K562 (cell line): ENCODE measurements around the gene SLC9C2. TPM values are rescaled to one million over a fixed set of nuclear protein-coding genes. Genes with fewer than 3 reads are reported as not detected.

Experiments
- ATAC-seq: fragments of 200-7000 bp; cut with Tn5 transposase; 3 replicates; pipeline ENCODE4 v1.9.1; 2020; ENCODE audit warnings: moderate library complexity
- BruUV-seq: library from RNA; stranded (reverse); fragments of 400-500 nt; replicated peaks from 2 replicates; lab custom pipeline; 2021; lab: Mats Ljungman, UMichigan
- CTCF ChIA-PET: fragments of 300-600 bp; formaldehyde crosslinking; extraction: SDS; loops from one replicate; lab custom pipeline; 2021; ENCODE audit warnings: low intra/inter-chr PET ratio; lab: Yijun Ruan, JAX
- POLR2A ChIA-PET: fragments of 300-600, 350-650 bp; sonication (Branson Sonifier 250); formaldehyde crosslinking; extraction: SDS; loops from one replicate; lab custom pipeline; 2021; ENCODE audit warnings: antibody characterized with exemption, inconsistent platforms; lab: Yijun Ruan, JAX
- DNase-seq, 4 experiments: peaks; one replicate each; pipeline versions ENCODE4 v3.0.0 to v3.0.0-alpha.2; 2011 to 2018; ENCODE audit warnings: low spot score in 3 of 4, mixed read lengths in 3 of 4; ENCODE audit errors: extremely low read depth in 1 of 4
- FAIRE-seq: peaks from 2 replicates; lab custom pipeline; 2011; peaks lifted over from hg19 to GRCh38; lab: Jason Lieb, UNC
- H2AFZ ChIP-seq: 2 replicates; pipeline ENCODE4 v1.6.0; 2011; ENCODE audit warnings: low read depth, low read length, control low read depth, inconsistent platforms
- H3K27ac ChIP-seq: fragments of 200-600 bp; 3 replicates; pipeline ENCODE4 v1.8.0; 2011; ENCODE audit warnings: low read depth, mild to moderate bottlenecking, control low read depth, inconsistent platforms, low read length, moderate library complexity, mixed read lengths; ENCODE audit errors: extremely low read depth
- H3K27me3 ChIP-seq, 2 experiments: fragments of 300-600 bp in 1 of 2; 2 replicates in 1 of 2; 3 replicates in 1 of 2; pipeline versions ENCODE4 v1.6.0 to v1.8.0; 2011; ENCODE audit warnings: inconsistent platforms in 2 of 2, low read length in 2 of 2, mild to moderate bottlenecking in 1 of 2, mixed read lengths in 1 of 2, moderate library complexity in 1 of 2; ENCODE audit not compliant: control insufficient read depth in 2 of 2, insufficient read depth in 2 of 2
- H3K36me3 ChIP-seq: fragments of 300-600 bp; 3 replicates; pipeline ENCODE4 v1.8.0; 2011; ENCODE audit warnings: mild to moderate bottlenecking, low read length, inconsistent platforms; ENCODE audit not compliant: control insufficient read depth, insufficient read depth
- H3K4me1 ChIP-seq, 2 experiments: fragments of 200-600 bp in 1 of 2; replicated peaks in 1 of 2; 2 replicates in 1 of 2; 3 replicates in 1 of 2; pipeline versions ENCODE4 v1.5.1 to v1.8.0; 2011; ENCODE audit warnings: inconsistent platforms in 2 of 2, low read length in 2 of 2, mild to moderate bottlenecking in 1 of 2, mixed read lengths in 1 of 2, moderate library complexity in 1 of 2; ENCODE audit not compliant: control insufficient read depth in 2 of 2, insufficient read depth in 2 of 2
- H3K4me2 ChIP-seq: 2 replicates; pipeline ENCODE4 v1.6.1; 2011; ENCODE audit warnings: low read length, control low read depth, inconsistent platforms, mixed read lengths; ENCODE audit not compliant: insufficient read depth
- H3K4me3 ChIP-seq: fragments of 200-600 bp; sonication (generic), shearing (Covaris generic); 2 replicates; pipeline ENCODE4 v1.5.1; 2016; ENCODE audit warnings: control low read depth, inconsistent platforms
- H3K79me2 ChIP-seq: fragments of 200-600 bp; 3 replicates; pipeline ENCODE4 v1.8.0; 2011; ENCODE audit warnings: low read length, inconsistent platforms; ENCODE audit not compliant: control insufficient read depth, insufficient read depth
- H3K9ac ChIP-seq, 2 experiments: 2 replicates each; pipeline versions ENCODE4 v1.6.0 to v1.6.1; 2011; ENCODE audit warnings: low read depth in 2 of 2, low read length in 2 of 2, control low read depth in 1 of 2, inconsistent platforms in 1 of 2, mild to moderate bottlenecking in 1 of 2, mixed read lengths in 1 of 2; ENCODE audit not compliant: insufficient read depth in 1 of 2
- H3K9me1 ChIP-seq: one replicate; pipeline ENCODE4 v1.6.0; 2011; ENCODE audit warnings: inconsistent platforms, mild to moderate bottlenecking, low read length, moderate library complexity; ENCODE audit not compliant: control insufficient read depth, insufficient read depth
- H3K9me3 ChIP-seq: replicated peaks from 2 replicates; pipeline ENCODE4 v1.5.1; 2011; ENCODE audit warnings: low read depth, low read length, inconsistent platforms; ENCODE audit not compliant: control insufficient read depth, insufficient read depth
- H4K20me1 ChIP-seq: replicated peaks from 2 replicates; pipeline ENCODE4 v1.6.1; 2011; ENCODE audit warnings: low read length, inconsistent platforms, mixed read lengths; ENCODE audit not compliant: control insufficient read depth, insufficient read depth
- BMI1 ChIP-seq: fragments of 150-350 bp; IDR thresholded peaks from 2 replicates; pipeline ENCODE4 v1.6.1; 2014; ENCODE audit warnings: low read length
- NFE2L1 ChIP-seq: fragments of 450-650 bp; IDR thresholded peaks from 2 replicates; pipeline ENCODE4 v1.6.1; 2016; ENCODE audit warnings: missing genetic modification characterization, low read depth, mild to moderate bottlenecking, missing compliant biosample characterization, moderate library complexity, borderline replicate concordance
- POLR2H ChIP-seq: IDR thresholded peaks from 2 replicates; pipeline ENCODE4 v1.6.1; 2016; ENCODE audit warnings: missing genetic modification characterization, low read depth, mild to moderate bottlenecking, control low read depth, missing compliant biosample characterization, moderate library complexity
- POLR3A ChIP-seq: IDR thresholded peaks from 2 replicates; pipeline ENCODE4 v1.6.1; 2011; ENCODE audit warnings: borderline replicate concordance, mild to moderate bottlenecking, moderate library complexity; ENCODE audit not compliant: insufficient read length, insufficient read depth; ENCODE audit errors: extremely low read depth
- RBM34 ChIP-seq: fragments of 200-400 bp; formaldehyde crosslinking; IDR thresholded peaks from 2 replicates; pipeline ENCODE4 v1.6.1; 2018; ENCODE audit warnings: low read length, borderline replicate concordance; ENCODE audit not compliant: insufficient read depth
- RUNX1 ChIP-seq: sonication (generic); IDR thresholded peaks from 2 replicates; pipeline ENCODE4 v1.6.1; 2016; ENCODE audit warnings: antibody characterized with exemption, low read depth
- SREBF1 ChIP-seq: fragments of 150-350 bp; IDR thresholded peaks from 2 replicates; pipeline ENCODE4 v1.6.1; 2014; ENCODE audit warnings: antibody characterized with exemption, low read depth, low read length, borderline replicate concordance
- TCF7L2 ChIP-seq: fragments of 150-350 bp; IDR thresholded peaks from 2 replicates; pipeline ENCODE4 v1.6.1; 2016; ENCODE audit warnings: low read depth, mild to moderate bottlenecking, low read length, moderate library complexity
- ZBTB43 ChIP-seq: sonication (generic); formaldehyde crosslinking; IDR thresholded peaks from 2 replicates; pipeline ENCODE4 v1.8.0; 2023; ENCODE audit warnings: mild to moderate bottlenecking, missing genetic modification reagents
- ZC3H11A ChIP-seq: IDR thresholded peaks from 2 replicates; pipeline ENCODE4 v1.6.1; 2012; ENCODE audit warnings: low read depth, low read length, improper control_type of control experiment
- WGBS: fragments of 100-300 bp; shearing (Covaris generic); methylation state at CpG from one replicate; pipeline ENCODE4 v1.1.6; 2016; ENCODE audit warnings: low coverage, mixed read lengths; ENCODE audit not compliant: insufficient coverage; ENCODE audit errors: missing lambda C conversion rate; 5-methylcytosine and 5-hydroxymethylcytosine counted together
- in situ Hi-C: fragments of 300-500 bp; cut with MboI; formaldehyde crosslinking; loops from 4 replicates; pipeline ENCODE4 v1.15.0; 2018; ENCODE audit warnings: inconsistent platforms, mixed read lengths
- intact Hi-C: fragments of 100-400 bp; cut with micrococcal nuclease; formaldehyde crosslinking; loops from 2 replicates; pipeline ENCODE4 v1.14.2; 2022
- polyA plus RNA-seq, 8 experiments: library from polyadenylated mRNA; depleted of rRNA in 4 of 8; stranded (reverse) in 5 of 8; unstranded in 3 of 8; fragments of >200 nt; fragmentation: Nextera tagmentation in 2 of 8; fragmentation: Illumina TruSeq in 1 of 8; extraction: Ambion mirVana in 2 of 8; extraction: Trizol in 1 of 8; gene quantifications; 2 replicates each; pipeline versions ENCODE4 v1.2.1 to v1.2.3, GENCODE V29; 2011 to 2014; ENCODE audit warnings: inconsistent platforms in 1 of 8, missing spikeins in 1 of 8
- total RNA-seq, 7 experiments: library from RNA; depleted of rRNA in 6 of 7; stranded (reverse); fragments of >200 nt in 6 of 7; fragmentation: Illumina TruSeq in 2 of 7; extraction: Trizol in 2 of 7; gene quantifications; 2 replicates each; pipeline versions ENCODE4 v1.2.1 to v1.2.3, GENCODE V29; 2011 to 2021; ENCODE audit warnings: low replicate concordance in 1 of 7
- TF ChIP-seq, protein P1 (sequence below): IDR thresholded peaks from 2 replicates; pipeline ENCODE4 v1.6.1; 2011; ENCODE audit warnings: borderline replicate concordance, low read depth, mild to moderate bottlenecking, moderate library complexity, low read length; ENCODE audit not compliant: insufficient read depth, poor library complexity, severe bottlenecking
- TF ChIP-seq, protein P2 (sequence below), 2 experiments: IDR thresholded peaks; 2 replicates each; pipeline ENCODE4 v1.6.1; 2011; ENCODE audit warnings: borderline replicate concordance in 1 of 2, control low read depth in 1 of 2, low read depth in 1 of 2, low read length in 1 of 2, mild to moderate bottlenecking in 1 of 2, mixed read lengths in 1 of 2, moderate library complexity in 1 of 2; ENCODE audit not compliant: insufficient read depth in 1 of 2, insufficient read length in 1 of 2, poor library complexity in 1 of 2, severe bottlenecking in 1 of 2; ENCODE audit errors: extremely low read depth in 1 of 2

Gene SLC9C2
- total and polyA plus RNA-seq, 9 of the 15 experiments (the other 6 are each of a cell fraction or from before 2014, with no cell fraction given): 0.11 to 0.22 (median 0.15) TPM; not detected in 5

- TF ChIP-seq TCF7L2: no peak
- no peak for TF ChIP-seq SREBF1
- no peak for TF ChIP-seq POLR2H
- TF ChIP-seq, protein P1, sequence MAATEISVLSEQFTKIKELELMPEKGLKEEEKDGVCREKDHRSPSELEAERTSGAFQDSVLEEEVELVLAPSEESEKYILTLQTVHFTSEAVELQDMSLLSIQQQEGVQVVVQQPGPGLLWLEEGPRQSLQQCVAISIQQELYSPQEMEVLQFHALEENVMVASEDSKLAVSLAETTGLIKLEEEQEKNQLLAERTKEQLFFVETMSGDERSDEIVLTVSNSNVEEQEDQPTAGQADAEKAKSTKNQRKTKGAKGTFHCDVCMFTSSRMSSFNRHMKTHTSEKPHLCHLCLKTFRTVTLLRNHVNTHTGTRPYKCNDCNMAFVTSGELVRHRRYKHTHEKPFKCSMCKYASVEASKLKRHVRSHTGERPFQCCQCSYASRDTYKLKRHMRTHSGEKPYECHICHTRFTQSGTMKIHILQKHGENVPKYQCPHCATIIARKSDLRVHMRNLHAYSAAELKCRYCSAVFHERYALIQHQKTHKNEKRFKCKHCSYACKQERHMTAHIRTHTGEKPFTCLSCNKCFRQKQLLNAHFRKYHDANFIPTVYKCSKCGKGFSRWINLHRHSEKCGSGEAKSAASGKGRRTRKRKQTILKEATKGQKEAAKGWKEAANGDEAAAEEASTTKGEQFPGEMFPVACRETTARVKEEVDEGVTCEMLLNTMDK: no peak
- no peak for TF ChIP-seq NFE2L1 (tag)
- TF ChIP-seq RBM34: no peak
These were observed 24.4 kb upstream of the SLC9C2 start (continued) for GRCh38 chr1:173627269-173627668.

GRCh38 chr1:173616859-173617258, 14.0 kb upstream of the SLC9C2 start:
- POLR2A ChIA-PET: interaction anchor here (0.5 to 1.0 kb wide), 2 partner anchors 11 to 14 kb away, joined by 3 to 4 read pairs; partner anchors contain the start of gene SLC9C2

More at GRCh38 chr1:173616859-173617258, 14.0 kb upstream of the SLC9C2 start:
- no peaks in the 10 kb centered on the region for H3K4me1 ChIP-seq
- TF ChIP-seq ZBTB43 (CRISPR knock-in tag): no peak
- TF ChIP-seq POLR3A: no peak
- TF ChIP-seq, protein P2, sequence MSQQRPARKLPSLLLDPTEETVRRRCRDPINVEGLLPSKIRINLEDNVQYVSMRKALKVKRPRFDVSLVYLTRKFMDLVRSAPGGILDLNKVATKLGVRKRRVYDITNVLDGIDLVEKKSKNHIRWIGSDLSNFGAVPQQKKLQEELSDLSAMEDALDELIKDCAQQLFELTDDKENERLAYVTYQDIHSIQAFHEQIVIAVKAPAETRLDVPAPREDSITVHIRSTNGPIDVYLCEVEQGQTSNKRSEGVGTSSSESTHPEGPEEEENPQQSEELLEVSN (IDR thresholded peaks at IDR 0.05; ENCODE audit: borderline replicate concordance in 1 of 2, extremely low read depth in 1 of 2, insufficient read depth in 1 of 2, insufficient read length in 1 of 2, low read depth in 1 of 2, low read length in 1 of 2, poor library complexity in 1 of 2, severe bottlenecking in 1 of 2): no peak
- no peak for TF ChIP-seq BMI1
- TF ChIP-seq ZC3H11A: no peak
- TF ChIP-seq RUNX1: no peak
- in situ Hi-C loops (no loop called here), intact Hi-C loops (no loop called here)
- H3K27me3 ChIP-seq: no peaks in the 10 kb centered on the region
- H3K4me2 ChIP-seq: no peak overlapping the region
- H3K4me3 ChIP-seq: no peak overlapping the region
- no peaks in the 10 kb centered on the region for H4K20me1 ChIP-seq
- no peak overlapping the region for H3K27ac ChIP-seq
- FAIRE-seq: no peak
- no peak overlapping the region for H3K9ac ChIP-seq
- CTCF ChIA-PET: no interaction called here
- no peaks in the 10 kb centered on the region for H3K79me2 ChIP-seq
- no TSS peak for BruUV-seq
- H3K9me3 ChIP-seq: no peaks in the 10 kb centered on the region
- ATAC-seq: peak; percentile 20; the same call in 1 of the 3 replicates
- H3K9me1 ChIP-seq: no peaks in the 10 kb centered on the region
- WGBS: 17% methylated on average over 4 of the region's 4 CpGs
- DNase-seq: no peak
- 0 out of 2 replicates have a peak overlapping the region, but pooled peaks have one; percentile 24 for H2AFZ ChIP-seq
- H3K36me3 ChIP-seq: no peaks in the 10 kb centered on the region
